Measurements from ENCODE around the gene PEF1. TPM values are rescaled to one million over a fixed set of nuclear protein-coding genes. Genes with fewer than 3 reads are reported as not detected.

Gene PEF1
- total and polyA plus RNA-seq, 2 experiments from 2014 or later = 22.3 to 68.5 TPM

- peaks cover 20% of the 10 kb centered on the region for H3K36me3 Mint-ChIP-seq (ENCODE audit: low read depth)
- H3K27me3 Mint-ChIP-seq (ENCODE audit: insufficient read depth, low read depth, poor library complexity) = peaks cover 3% of the 10 kb centered on the region
- no peaks in the 10 kb centered on the region for H3K4me1 Mint-ChIP-seq
Measured at GRCh38 chr1:31633117-31633516, 11.6 kb downstream of the PEF1 start.

More at GRCh38 chr1:31633117-31633516, 11.6 kb downstream of the PEF1 start:
- Histone ChIP-seq H3K27me3 (ENCODE audit: insufficient read depth) (no peaks in the 10 kb centered on the region), H3K79me2 (replicated peaks; ENCODE audit: insufficient read depth) (peaks cover 23% of the 10 kb centered on the region), H3K4me2 (no peak overlapping the region), H3K27ac (ENCODE audit: low read depth) (no peak overlapping the region), H2AFZ (no peak overlapping the region), H4K20me1 (replicated peaks; ENCODE audit: insufficient read depth) (no peaks in the 10 kb centered on the region; the same call in none of the 2 replicates), H3K4me1 (ENCODE audit: insufficient read depth) (no peaks in the 10 kb centered on the region), H3K36me3 (ENCODE audit: insufficient read depth) (0 out of 2 replicates have a peak, but pooled peaks cover 4% of the 10 kb centered on the region), H3K9me2 (ENCODE audit: insufficient read depth) (no peaks in the 10 kb centered on the region), H3F3A (replicated peaks; ENCODE audit: low read depth) (no peaks in the 10 kb centered on the region), H3K4me3 (no peak overlapping the region)
- ATAC-seq (peak; percentile 91), DNase-seq (ENCODE audit: low spot score) (peak; percentile 80)
- Mint-ChIP-seq H3K9me3 (no peaks in the 10 kb centered on the region), H3K4me3 (no peak overlapping the region), H3K27ac (no peak overlapping the region)
- TF ChIP-seq REST (IDR thresholded peaks at IDR 0.05; ENCODE audit: unreplicated experiment) (no peak), CTCF (conservative IDR thresholded peaks at IDR 0.05; ENCODE audit: low read depth in 2 of 2) (peak; percentile 73 to 91)

Measured in GM23338 (cell line).